Forelimb muscle (tissue), 1 donor: Measurements from ENCODE around the gene RRP8. TPM values are rescaled to one million over a fixed set of nuclear protein-coding genes. Genes with fewer than 3 reads are reported as not detected.

Experiments
- DNase-seq: peaks from one replicate; pipeline ENCODE4 v3.0.0-alpha.2; 2013; ENCODE audit warnings: low read depth
- polyA plus RNA-seq: library from polyadenylated mRNA; unstranded; fragments of 120-200 nt; gene quantifications from one replicate; pipeline ENCODE4 v1.2.1, GENCODE V29; 2013; ENCODE audit not compliant: insufficient read length

The RRP8 gene
- polyA plus RNA-seq, 1 donor = 22.0 TPM

DNA sequence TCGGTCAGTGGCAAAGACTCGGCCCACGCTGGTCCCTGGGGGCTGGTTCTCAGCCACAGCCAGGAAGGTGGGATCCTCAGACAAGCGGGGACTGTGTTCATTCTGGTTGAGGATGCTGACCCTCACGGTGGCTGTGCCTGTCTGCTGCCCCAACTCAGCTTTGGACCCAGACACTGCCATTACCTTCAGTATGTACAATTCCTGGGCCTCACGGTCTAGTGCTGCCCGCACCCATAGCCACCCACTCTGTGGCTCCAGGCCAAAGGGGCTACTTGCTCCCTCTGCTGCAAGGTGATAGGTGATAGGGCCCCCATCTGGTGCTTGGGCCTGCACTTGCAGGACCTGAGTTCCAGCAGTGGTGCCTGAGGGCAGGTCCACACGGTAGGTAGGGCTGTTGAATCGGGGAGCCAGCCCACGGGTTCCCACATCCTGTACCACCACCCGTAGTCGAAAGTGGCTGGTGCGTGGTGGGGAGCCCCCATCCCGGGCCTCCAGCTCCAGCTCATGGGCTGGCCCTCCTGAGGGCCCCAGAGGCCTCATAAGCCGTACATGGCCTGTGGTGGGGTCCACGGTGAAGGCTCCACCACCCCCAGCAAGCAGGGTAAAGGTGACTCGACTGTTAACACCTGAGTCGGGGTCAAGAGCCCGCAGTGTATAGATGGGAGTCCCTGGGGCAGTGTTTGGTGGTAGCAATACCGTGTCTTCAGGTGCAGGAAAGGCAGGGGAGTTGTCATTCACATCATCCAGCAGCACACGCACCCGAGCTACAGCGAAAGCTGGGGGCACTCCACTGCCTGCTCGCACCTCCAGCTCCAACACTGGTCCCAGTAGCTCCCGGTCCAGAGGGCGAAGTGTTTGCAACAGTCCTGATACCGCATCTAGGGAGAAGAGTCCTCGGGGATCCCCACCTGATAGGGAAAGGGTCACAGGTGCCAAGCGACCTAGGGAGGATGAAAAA, 29.0 kb upstream of the RRP8 start:
- no peak for DNase-seq

DNA sequence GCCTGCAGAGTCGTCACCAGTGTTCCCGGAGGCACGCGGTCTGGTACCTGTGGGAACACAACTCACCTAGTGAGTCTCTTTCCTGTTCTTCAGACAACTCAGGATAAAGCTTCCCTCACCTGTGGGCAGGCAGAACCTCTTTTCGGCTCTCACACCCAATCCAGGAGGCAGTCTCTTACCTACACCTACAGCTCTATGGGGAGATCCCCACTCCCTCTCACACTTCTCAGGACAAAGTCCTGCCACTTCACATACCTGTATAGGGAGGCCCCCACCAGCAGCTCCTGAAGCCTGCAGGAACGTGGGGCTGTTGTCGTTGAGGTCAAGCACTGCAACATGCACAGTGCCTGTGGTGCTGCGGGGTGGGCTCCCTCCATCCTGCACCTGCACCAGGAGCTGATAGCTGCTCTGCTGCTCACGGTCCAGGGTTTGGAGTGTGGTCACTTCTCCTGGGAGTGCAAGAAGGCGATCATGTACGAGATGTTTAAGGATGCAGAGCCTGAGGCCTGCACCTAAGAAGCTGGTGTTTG, 28.0 kb upstream of the RRP8 start:
- DNase-seq = no peak

DNA sequence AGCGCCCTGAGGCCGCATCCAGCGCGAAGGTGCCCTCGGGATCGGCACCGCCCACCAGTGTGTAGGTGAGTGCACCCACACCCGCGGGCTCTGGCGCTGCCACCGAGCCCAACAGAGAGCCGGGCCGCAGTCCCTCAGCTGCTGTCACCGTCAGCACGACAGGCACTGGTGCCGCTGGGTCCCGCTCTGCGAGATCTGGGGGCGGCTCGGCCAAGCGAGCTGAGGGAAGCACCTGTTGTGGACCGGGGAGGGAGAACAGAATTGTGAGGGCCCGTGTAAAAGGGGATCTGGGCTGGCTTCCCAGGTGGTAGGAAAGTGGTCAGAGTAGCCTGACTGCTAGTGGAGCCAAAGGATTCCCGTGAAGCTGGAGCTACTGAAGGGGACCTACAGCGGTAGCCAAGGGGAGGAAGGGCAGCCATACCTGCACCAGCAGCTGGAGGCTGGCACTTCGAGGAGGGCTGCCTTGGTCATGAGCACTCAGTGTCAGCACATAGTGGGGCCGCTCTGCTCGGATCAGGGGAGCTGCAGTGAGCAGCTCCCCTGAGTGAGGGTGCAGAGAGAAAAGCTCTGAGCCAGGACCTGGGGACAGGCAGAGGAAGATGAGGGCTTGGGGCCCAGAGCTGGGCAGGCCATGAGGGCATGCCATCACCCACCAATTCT, 27.3 kb upstream of the RRP8 start:
- no peak for DNase-seq

- DNase-seq = no peak
Observed at GRCh38 chr11:6629892-6630631, 26.6 kb upstream of the RRP8 start.

DNA sequence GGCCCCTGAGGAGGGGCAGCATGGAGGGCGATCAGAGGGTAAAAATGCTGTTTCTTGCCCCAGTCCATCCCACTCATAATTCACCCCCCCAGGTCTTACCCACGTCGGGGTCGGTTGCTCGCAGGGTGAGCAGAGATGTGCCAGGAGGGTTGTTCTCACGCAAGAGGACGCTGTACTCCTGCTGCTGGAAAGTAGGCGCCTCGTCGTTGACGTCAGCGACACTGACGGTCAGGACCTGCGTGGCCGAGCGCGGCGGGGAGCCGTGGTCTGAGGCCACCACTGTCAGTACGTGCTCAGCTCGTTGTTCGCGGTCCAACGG, 26.1 kb upstream of the RRP8 start:
- no peak for DNase-seq

- no peak for DNase-seq
Observed at GRCh38 chr11:6628526-6628925, 25.1 kb upstream of the RRP8 start.

- DNase-seq = no peak
Observed at GRCh38 chr11:6627762-6628241, 24.4 kb upstream of the RRP8 start.

DNA sequence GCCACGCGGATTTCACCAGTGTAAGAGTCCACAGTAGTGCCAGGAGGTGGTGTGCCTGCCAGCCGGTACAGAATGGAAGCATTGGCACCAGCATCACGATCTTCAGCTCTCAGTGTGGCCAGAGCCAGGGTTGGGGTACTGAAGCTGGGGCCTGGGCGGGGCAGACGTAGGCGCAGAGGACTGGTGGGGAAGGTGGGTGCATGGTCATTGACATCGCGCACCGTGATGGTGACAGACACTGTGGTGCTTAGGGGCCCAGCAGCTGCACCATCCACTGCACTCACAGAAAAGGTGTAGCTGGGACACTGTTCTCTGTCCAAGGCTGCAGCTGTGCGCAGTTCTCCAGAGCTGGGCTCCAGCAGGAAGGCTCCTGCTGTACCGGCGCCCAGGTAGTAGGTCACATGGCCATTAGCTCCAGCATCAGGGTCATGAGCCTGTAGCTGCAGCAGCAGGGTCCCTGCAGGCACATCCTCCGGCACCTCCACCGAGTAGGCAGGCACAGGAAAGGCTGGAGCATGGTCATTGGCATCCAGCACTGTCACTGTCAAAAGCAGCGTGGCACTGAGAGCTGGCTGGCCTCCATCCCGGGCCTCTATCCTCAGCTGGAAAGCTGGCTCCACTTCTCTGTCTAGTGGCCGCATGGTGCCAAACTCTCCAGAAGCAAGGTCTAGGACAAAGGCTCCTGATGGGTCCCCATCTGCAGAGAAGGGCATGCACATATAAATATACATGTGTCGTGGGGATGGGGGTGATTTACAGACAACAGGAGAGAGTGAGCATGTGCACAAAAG, 23.8 kb upstream of the RRP8 start:
- DNase-seq = no peak

DNA sequence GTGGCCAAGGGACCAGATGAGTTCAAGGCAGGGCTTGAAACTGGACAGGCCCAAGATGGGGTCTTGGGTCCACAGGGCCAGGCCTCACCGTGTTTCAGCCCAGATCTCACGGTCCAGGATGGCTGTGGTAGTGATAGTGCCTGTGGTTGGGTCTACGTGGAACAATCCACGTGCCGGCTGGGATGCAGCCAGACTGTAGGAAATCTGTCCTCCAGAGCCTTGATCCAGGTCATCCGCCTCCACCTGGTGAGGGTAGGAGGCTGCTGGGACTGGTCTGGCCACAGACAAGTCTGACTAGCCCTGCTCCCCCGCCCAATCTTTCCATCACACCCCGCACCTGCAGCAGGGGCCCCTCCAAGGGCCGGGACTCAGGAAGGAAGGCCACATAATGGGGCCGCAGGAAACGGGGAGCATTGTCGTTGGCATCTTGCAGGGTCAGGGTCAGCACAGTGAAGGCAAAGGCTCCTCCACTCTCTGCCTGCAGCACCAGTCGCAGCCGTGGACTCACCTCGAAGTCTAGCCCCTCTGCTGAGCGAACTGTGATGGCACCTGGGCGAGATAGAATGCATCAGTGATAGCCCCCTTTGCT, 22.5 kb upstream of the RRP8 start:
- DNase-seq = no peak

DNA sequence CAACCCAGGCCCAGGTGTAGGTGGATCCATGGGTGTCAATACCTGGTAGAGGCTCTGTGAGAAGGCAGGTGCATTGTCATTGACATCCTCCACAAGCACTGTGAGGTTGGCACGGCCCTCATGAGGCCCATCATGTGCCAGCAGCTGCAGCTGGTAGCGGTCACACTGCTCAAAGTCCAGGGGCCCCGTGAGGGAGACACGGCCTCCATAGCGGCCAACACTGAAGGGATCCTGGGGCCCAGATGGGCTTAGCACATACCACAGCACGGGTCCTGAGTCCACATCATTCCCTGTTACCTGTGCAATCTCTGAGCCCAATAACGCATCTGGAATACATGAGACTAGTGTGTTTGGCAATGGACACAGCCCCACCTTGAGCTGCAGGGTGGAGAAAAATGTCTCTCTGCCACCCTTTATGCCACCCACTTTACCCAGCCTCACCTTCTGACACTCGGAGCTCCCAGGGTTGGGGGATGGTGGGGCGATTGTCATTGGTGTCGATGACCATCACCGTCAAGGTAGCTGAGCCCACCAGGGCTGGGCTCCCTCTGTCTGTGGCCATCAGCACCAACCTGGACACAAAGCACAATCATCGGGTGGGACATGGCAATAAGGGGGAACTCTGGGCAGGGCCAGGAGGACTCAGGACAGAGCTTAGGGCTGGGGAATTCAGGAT, 21.9 kb upstream of the RRP8 start:
- DNase-seq = no peak

GRCh38 chr11:6623391-6624363, 20.3 kb upstream of the RRP8 start:
- no peak for DNase-seq

GRCh38 chr11:6622261-6623171, 19.1 kb upstream of the RRP8 start:
- DNase-seq = no peak

GRCh38 chr11:6621711-6622211, 18.3 kb upstream of the RRP8 start:
- no peak for DNase-seq

GRCh38 chr11:6620636-6621035, 17.2 kb upstream of the RRP8 start:
- DNase-seq = no peak

DNA sequence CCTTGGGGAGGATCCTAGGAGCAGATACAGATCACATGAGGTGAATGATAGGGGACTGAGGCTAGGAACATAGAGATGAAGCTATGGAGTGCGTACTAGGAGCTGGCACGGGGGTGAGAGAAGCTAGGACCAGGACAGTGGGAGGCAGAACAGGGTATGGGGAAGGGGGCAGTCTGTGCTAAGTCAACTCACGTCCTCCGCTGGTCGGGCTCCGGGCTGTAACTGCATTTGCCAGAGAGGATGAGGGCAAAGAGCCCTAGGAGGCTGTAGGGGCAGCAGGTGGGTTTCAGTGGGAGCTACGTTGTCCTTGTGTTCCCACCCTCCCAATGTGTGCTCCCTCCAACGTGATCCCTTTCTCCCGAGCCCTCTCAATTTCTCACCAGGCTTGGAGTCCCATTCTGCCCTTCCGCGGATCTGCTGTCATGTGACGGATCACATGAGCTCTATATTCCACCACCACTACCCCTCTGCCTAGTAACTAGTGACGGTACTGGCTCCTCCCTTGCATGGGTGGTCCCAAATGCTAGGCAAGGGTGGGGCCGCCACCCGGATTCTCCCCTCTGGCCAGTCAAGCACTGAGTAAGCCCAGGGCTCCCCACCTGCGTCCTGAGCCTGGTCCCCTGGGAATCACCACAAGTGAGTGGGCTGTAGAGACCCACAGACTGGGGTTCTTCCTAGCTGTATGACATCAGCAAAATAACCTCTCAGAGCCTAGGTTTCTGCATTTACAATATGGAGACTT, 15.8 kb upstream of the RRP8 start, which contains the start of gene TPP1:
Gene TPP1 (minus strand): TSS at position 419 of the 742 bp plus-strand sequence. CDS start 22 bp downstream, at position 397.
- DNase-seq = peak; percentile 93

DNA sequence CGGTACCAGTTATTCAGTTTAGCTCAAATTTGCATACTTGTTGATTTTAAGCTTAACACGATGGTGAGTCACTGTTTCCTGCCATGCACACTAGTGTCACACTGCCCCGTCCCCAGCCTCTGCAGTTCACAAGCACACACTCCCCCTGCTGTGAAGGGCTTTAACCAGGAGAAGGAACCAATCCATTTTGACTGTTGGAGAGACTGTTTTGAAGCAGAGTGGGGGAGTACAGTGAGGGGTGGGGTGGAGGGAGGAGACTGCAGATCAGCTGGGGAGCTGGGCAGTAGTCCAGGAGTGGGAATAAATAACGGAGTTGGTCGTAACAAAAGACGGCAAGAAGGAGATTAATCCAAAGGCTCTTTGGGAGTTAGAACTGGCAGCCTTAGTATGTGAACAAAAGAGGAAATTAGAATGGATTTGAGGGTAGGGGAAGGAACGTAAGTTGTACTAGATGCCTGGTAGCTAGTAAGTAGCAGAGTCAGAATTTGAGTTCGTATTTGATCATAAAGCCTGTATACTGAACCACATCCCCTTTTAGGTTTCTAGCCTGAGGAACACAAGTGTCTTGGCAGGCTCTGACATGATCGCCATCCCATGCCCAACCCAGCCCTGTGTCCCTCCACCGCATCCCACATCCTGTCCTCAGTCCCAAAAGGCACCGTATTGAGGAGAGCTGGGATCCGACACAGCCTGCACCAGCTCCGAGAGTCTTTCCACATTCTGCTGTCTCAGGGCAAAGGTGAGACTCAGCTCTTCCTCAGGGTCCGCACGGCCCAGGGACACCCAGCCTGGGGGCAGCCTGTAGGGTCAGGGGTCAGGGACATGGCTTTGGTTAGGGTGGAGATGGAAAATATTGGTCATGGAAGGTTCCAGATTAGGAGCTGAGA, 14.9 kb upstream of the RRP8 start:
- DNase-seq = no peak
